WTC11 (cell line): ENCODE measurements around the gene CTCF.

ENCODE experiments used
- AFF4 ChIP-seq: sonication (generic); formaldehyde crosslinking; IDR thresholded peaks from 2 replicates; pipeline ENCODE4 v1.8.1; 2023; ENCODE audit warnings: mild to moderate bottlenecking, missing genetic modification reagents, borderline replicate concordance
- ATF3 ChIP-seq: sonication (generic); formaldehyde crosslinking; conservative IDR thresholded peaks from 2 replicates; pipeline ENCODE4 v1.8.1; 2022; ENCODE audit warnings: mild to moderate bottlenecking, missing genetic modification reagents
- CTCF ChIP-seq: fragments of 200-600 bp; IDR thresholded peaks from 2 replicates; pipeline ENCODE4 v1.8.0; 2022; ENCODE audit warnings: antibody characterized with exemption
- E2F4 ChIP-seq: sonication (generic); formaldehyde crosslinking; IDR thresholded peaks from 2 replicates; pipeline ENCODE4 v1.8.1; 2022; ENCODE audit warnings: low read depth, mild to moderate bottlenecking, moderate library complexity, missing genetic modification reagents, borderline replicate concordance
- HMGXB4 ChIP-seq: sonication (generic); formaldehyde crosslinking; IDR thresholded peaks from 2 replicates; pipeline ENCODE4 v1.8.1; 2023; ENCODE audit warnings: mild to moderate bottlenecking, moderate library complexity, missing genetic modification reagents
- JUN ChIP-seq: sonication (generic); formaldehyde crosslinking; IDR thresholded peaks from 2 replicates; pipeline ENCODE4 v1.8.0; 2023; ENCODE audit warnings: mild to moderate bottlenecking, missing genetic modification reagents
- MXD4 ChIP-seq: fragments of 250-450 bp; sonication (Bioruptor Pico); IDR thresholded peaks from 2 replicates; pipeline ENCODE4 v1.8.0; 2021; ENCODE audit warnings: mild to moderate bottlenecking, moderate library complexity, borderline replicate concordance
- NFYB ChIP-seq: sonication (generic); formaldehyde crosslinking; conservative IDR thresholded peaks from 2 replicates; pipeline ENCODE4 v1.8.0; 2022; ENCODE audit warnings: low read depth, missing genetic modification reagents
- PREB ChIP-seq: sonication (generic); formaldehyde crosslinking; IDR thresholded peaks from 2 replicates; pipeline ENCODE4 v1.8.1; 2022; ENCODE audit warnings: mild to moderate bottlenecking, missing genetic modification reagents, moderate library complexity, borderline replicate concordance
- RELA ChIP-seq: sonication (generic); formaldehyde crosslinking; IDR thresholded peaks from 2 replicates; pipeline ENCODE4 v1.8.1; 2022; ENCODE audit warnings: missing genetic modification reagents, mild to moderate bottlenecking, borderline replicate concordance
- ZBTB21 ChIP-seq: sonication (generic); formaldehyde crosslinking; IDR thresholded peaks from 2 replicates; pipeline ENCODE4 v1.8.1; 2023; ENCODE audit warnings: mild to moderate bottlenecking, missing genetic modification reagents, borderline replicate concordance
- ZNF396 ChIP-seq: fragments of 250-450 bp; sonication (Bioruptor Pico); IDR thresholded peaks from 2 replicates; pipeline ENCODE4 v1.8.0; 2021; ENCODE audit warnings: mild to moderate bottlenecking, moderate library complexity, borderline replicate concordance

- TF ChIP-seq JUN (CRISPR knock-in tag) (no peak), CTCF (no peak), MXD4 (CRISPR knock-in tag) (no peak), PREB (no peak), ZNF396 (CRISPR knock-in tag) (no peak), HMGXB4 (CRISPR knock-in tag) (no peak), ATF3 (no peak), E2F4 (CRISPR knock-in tag) (no peak), AFF4 (CRISPR knock-in tag) (no peak), ZBTB21 (CRISPR knock-in tag) (no peak), RELA (CRISPR knock-in tag) (no peak), NFYB (no peak)
Measured at GRCh38 chr16:67683767-67684166, 121.4 kb downstream of the CTCF start.
